Stimulated activated CD8-positive, alpha-beta memory T cell treated with anti-CD3 and anti-CD28 coated beads, Interleukin-15, amount 100 ng/mL, for 48 hours (primary cell): ENCODE results near the gene ENTHD1.

Source experiments
- DNase-seq, 2 donors: peaks; one replicate each; pipeline ENCODE4 v3.0.0-alpha.2; 2020; ENCODE audit warnings: low read depth in 2 of 2

The ENTHD1 gene

DNA sequence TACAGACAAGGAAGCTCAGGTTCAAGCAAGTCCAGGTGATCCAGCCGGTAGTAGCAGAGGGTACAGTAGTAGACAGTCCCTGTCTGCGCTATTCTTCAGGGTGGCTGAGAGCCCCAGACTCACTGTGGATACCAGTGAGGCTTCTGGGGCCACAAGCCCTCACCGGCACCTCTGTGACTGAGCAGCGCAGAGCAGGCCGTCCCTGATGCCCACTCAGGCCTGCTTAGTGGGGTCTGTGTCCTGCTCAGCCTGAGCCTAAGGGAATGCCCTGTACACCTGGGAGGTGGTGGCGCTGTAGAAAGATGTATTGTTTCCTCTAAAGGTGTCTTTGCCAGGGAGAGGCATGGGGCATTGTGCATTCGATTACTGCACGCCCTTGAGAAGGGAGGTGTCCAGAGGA, 179.2 kb downstream of the ENTHD1 start:
- DNase-seq, result no peak

- no peak for DNase-seq
These were observed 179.7 kb downstream of the ENTHD1 start for GRCh38 chr22:39713799-39714290.

GRCh38 chr22:39712751-39713525, 180.6 kb downstream of the ENTHD1 start:
- no peak for DNase-seq

- no peak for DNase-seq
These were observed 181.5 kb downstream of the ENTHD1 start for GRCh38 chr22:39712081-39712480.

- DNase-seq, result no peak
These were observed 183.0 kb downstream of the ENTHD1 start for GRCh38 chr22:39710380-39711150.

DNA sequence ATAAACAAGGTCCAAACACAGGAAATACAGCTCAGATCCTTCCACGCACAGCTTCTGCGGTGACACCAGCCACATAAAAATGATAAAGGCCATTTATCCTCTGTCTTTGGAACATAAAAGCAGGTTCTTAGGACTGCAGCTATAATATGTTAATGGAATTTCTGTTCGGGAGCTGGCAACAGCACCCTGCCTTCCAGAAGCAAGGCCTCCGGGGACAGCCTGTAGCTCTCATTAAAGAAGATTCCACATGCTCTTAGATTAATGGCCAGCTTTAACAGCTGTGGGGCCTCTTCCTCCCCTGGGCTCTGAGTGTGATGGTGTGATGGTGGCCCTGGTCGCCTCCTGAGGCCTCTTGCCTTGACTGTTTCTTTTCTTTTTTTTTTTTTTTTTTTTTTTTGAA, 185.7 kb downstream of the ENTHD1 start:
- no peak for DNase-seq

- DNase-seq, result no peak
These were observed 186.2 kb downstream of the ENTHD1 start for GRCh38 chr22:39707351-39707750.

DNA sequence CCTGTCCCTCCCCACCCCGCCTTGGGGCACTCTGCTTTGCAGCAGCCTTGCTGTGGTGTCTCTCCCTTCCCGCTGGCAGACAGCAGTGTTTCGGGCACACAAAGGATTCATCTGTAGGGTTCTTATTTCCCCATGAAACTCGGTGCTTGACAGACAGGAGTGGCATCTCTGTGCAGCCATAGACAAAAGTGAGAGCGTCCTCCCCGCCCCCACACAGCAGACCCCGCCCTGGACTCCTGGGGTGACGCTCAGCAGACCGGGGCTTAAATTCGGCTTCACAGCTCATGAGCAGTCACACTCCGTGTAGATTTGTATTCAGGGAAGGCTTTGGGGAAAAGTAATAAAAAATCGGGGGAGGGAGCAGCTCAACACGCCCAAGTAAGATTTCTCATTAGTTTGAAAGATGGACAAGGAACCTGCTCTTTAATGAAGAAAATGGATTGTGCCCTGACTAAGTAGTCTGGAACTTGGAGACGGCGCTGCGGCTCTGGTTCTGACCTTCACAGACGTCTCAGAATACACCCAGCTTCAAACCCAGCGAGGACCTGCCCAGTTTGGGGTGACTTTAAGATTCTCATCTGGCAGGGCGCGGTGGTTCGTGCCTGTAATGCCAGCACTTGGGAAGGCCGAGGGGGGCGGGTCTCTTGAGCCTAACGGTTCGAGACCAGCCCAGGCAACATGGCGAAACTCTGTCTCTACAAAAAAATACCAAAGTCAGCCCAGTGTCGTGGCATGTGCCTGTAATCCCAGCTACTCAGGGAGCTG, 187.0 kb downstream of the ENTHD1 start:
- no peak for DNase-seq

DNA sequence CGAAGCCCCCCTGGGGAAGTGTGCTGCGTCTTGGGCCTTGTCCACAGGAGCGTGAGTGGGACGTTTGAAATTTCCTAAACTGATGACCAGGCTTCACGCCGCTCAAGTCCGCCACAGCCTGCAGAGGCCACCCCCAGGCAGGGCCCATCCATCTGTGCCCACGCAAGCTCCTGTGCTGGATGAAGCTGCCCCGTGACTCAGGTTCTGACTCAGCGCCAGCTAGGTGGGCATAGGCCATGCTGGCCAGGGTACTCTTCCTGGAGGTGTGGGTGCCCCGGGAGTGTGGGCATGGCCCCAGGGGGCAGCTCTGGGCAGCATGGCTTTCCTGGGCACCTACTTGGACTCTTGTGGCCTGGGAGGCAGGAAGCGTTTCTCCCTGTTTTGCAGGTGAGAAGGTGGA, 188.2 kb downstream of the ENTHD1 start:
- DNase-seq, result no peak

DNA sequence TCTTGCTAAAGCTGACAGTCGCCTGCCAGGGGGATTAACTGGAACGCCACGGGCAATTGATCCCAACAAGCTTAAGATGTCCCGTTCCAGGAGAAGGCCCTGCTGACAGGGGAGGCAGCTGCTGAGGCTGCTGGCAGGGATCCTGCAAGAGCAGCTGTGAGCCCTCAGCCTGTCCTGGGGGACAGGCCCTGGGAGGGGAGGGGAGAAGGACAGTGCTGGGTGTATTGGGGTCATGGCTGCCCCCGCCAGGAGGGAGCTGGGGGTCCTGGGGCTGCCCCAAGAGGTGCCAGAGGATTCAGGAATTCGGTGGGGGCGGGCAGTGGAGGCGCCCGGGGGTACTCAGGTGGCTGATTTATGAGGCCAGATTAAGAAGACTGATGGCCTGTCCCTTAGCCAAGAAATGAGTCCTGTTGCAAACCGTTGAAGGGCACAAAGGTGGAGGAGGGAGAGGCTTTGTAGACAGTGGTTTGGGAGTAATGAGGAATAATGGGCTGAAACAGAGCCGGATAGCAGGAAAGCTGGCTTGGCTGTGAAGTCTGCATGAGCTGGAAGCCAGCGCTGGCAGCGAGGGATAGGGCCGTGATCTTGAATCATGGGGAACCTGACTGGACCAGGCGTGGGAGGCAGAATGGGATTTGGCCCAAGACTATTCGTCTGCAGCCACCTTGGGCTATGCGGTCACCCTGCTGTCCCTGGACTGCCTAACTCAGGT, 189.5 kb downstream of the ENTHD1 start:
- DNase-seq, result no peak

DNA sequence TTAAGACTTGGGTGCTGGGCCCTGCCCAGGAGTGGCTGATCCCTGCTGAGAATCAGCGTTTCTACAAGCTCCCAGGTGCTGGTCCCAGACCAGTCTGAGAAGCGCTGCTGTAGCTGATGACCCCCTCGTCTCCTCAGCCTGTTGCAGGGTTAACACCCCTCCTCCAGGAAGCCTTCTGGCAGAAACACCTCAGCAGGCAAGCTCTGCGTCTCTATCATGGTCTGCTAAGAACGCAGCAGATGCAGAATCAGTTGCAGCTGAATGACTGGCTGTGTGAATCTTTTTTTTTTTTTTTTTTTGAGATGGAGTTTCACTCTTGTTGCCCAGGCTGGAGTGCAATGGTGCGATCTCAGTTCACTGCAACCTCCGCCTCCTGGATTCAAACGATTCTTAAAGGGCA, 190.5 kb downstream of the ENTHD1 start:
- DNase-seq, result no peak

DNA sequence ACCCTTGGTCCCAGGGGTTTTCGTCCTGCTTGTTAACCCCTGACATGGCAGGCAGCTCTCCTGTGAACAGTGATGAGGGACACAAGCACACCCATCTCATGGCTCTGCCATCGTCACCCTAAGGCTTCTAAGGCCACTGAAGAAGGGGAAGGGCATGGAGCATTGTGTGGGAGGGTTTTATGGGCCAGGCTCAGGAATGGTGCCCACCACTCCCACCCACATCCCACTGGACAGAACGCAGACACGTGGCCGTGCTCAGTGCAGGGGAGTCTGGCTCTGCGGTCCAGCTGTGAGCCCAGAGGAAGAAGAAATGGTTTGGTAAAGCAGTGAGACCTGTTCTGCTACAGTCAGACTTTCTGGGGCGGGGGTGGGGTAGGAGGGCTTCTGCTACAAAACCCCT, 193.0 kb downstream of the ENTHD1 start:
- DNase-seq, result no peak

- no peak for DNase-seq
These were observed 193.8 kb downstream of the ENTHD1 start for GRCh38 chr22:39699631-39700360.

GRCh38 chr22:39697790-39698430, 195.7 kb downstream of the ENTHD1 start:
- DNase-seq, result no peak

GRCh38 chr22:39693943-39694500, 199.5 kb downstream of the ENTHD1 start:
- no peak for DNase-seq
